NCI-H1417 (cell line): ENCODE results near the gene SSTR3.
"Not testable (repeated sequence)": the region's sequence is repeated elsewhere in the genome, so short reads cannot be mapped to it uniquely, and the experiment has no call there.

Experiments
- DNase-seq, 3 experiments: peaks; one replicate each; lab custom pipeline; 2025; lab: John Stamatoyannopoulos, UW

Gene SSTR3

DNA sequence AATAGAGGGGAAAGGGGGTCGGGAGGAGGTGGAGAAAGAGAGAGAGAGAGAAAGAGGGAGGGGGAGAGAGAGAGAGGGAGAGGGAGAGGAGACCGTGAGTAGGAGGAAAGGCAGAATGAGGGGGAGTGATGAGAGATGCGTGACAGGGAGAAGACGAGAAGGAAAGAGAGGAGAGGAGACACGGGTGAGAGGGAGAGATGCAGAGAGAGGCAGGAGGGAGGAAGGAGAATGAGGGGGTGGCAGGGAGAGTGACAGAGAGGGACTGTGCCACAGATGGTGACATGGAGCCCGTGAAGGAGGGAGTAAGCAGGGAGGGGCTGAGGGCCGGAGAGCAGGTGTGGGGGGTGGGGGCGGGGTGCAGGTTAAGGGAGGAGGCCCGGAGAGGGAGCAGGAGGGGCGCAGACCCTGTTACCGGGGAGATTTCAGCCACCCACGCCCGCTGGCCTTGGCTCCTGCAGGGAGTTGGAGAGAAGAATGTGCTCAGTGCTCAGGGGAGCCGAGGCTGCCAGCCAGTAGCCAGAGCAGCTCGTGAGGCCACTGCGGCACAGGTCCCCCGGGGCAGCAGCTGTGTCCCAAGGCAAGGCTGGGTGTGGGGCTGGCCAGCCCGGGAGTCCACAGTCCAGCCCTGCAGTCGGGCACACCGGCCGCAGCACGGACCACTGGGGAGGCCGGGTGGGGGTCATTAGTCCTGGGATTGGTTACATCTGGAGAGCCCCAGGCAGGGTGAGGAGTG, at the start of gene SSTR3:
Gene SSTR3 (minus strand): TSS at position 304 of the 733 bp plus-strand sequence. CDS start 4,674 bp downstream, outside the sequence.
- DNase-seq, result peak in 2 of 3 experiments; percentile 24 to 66

GRCh38 chr22:37260901-37261336, 48.6 kb upstream of the SSTR3 start:
- peak in 2 of 3 experiments; percentile 62 to 70 for DNase-seq

DNA sequence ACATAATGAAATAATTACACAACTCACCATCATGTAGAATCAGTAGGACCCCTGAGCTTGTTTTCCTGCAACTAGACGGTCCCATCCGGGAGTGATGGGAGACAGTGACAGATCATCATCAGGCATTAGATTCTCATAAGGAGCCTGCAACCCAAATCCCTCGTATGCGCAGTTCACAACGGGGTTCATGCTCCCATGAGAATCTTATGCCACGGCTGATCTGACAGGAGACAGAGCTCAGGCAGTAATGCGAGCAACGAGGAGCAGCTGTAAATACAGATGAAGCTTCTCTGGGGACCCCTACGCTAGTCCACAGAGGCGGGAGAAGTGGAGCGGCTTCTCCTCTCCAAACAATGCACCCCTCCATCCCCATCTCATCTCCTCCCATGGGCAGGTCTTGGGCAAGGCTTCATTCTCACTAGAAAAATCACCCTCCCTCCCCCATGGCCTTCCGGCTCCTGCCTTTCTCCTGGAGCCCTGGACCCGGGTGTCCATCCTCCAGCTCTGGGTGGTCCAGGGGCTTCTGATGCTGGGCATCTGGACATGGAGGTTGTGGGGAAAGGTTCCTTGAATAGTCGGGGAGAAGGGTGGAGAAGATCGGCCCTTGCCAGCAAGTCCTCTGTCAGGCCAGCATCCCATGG, 48.0 kb upstream of the SSTR3 start:
- DNase-seq, result peak in 2 of 3 experiments; percentile 42 to 62

GRCh38 chr22:37259540-37260029, 47.3 kb upstream of the SSTR3 start:
- DNase-seq, result peak in 2 of 3 experiments; percentile 15 to 48

DNA sequence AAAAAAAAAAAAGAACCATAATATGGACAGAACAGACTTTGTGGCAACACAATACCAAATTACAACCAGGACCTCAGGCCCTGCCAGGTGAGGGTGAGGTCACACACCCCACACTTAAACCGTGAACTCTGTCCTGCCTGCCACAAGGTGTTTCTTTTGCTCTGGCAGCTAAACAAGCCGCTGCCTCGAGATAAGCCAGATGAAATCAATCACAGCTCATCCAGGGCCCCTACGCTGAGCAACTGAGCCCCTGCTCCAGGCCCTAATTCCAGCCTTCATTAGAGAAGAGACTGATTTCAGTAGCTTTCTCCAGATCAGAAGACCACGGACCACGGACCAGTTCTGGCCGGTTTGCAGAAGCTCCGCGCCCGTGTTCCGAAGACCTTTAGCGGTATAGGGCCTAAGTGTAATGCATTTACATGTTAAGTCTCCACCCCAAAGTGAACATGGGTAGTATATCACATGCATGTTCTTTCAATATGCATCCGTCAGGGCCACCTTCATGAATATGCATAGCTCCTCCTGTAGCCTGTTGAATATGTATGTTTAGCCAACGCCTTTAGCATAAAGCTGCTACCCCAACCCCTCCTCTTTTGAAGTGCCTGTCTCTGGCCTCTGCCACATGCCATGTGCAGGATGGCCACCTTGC, 46.6 kb upstream of the SSTR3 start:
- peak in 1 of 3 experiments; percentile 13 for DNase-seq

- DNase-seq, result no peak
These were observed 45.9 kb upstream of the SSTR3 start for GRCh38 chr22:37258005-37258752.

- no peak for DNase-seq
These were observed 43.9 kb upstream of the SSTR3 start for GRCh38 chr22:37256075-37256726.

DNA sequence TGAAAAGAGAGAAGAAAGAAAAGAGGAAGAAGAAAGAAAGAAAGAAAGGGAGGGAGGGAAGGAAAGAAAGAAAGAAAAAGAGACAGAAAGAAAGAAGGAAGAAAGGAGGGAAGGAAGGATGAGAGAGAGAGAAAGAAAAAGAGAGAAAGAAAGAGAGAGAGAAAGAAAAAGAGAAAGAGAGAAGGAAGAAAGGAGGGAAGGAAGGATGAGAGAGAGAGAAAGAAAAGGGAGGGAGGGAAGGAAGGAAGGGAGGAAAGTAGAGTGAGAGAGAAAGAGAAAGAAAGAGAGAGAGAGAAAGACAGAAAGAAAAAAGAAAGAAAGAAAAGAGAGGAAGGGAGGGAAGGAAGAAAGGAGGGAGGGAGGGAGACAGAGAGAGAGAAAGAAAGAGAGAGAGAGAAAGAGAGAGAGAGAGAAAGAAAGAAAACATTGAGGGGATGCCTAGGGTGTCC, 43.3 kb upstream of the SSTR3 start:
- no peak for DNase-seq

- no peak for DNase-seq
These were observed 42.6 kb upstream of the SSTR3 start for GRCh38 chr22:37254867-37255233.

GRCh38 chr22:37254209-37254866, 42.1 kb upstream of the SSTR3 start:
- DNase-seq, result no peak

- no peak for DNase-seq
These were observed 40.9 kb upstream of the SSTR3 start for GRCh38 chr22:37253126-37253660.

DNA sequence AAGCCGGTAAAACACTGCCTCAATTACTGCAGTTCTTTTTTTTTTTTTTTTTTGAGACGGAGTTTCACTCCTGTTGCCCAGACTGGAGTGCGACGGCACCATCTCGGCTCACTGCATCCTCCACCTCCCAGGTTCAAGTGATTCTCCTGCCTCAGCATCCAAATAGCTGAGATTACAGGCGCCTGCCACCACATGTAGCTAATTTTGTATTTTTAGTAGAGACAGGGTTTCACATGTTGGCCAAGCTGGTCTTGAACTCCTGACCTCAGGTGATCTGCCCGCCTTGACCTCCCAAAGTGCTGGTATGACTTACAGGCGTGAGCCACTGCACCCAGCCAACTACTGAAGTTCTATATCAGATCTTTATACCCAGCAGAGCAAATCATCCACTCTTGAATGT, 39.6 kb upstream of the SSTR3 start:
- DNase-seq, result not testable (repeated sequence)

DNA sequence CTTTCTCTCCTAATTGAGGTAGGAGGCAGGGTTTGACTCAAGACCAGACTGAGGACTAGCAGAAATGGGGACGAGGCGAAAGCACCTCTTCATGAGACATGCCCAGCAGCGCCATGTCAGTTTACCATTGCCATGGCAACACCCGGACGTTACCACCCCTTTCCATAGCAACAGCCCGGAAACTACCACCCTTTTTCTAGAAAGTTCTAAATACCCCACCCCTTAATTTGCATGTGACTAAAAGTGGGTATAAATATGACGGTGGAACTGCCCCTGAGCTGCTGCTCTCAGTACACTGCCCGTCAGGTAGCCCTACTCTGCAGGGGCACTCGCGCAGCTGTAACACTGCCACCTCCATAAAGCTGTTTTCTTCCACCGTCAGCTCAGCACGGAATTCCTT, 37.7 kb upstream of the SSTR3 start:
- no peak for DNase-seq

DNA sequence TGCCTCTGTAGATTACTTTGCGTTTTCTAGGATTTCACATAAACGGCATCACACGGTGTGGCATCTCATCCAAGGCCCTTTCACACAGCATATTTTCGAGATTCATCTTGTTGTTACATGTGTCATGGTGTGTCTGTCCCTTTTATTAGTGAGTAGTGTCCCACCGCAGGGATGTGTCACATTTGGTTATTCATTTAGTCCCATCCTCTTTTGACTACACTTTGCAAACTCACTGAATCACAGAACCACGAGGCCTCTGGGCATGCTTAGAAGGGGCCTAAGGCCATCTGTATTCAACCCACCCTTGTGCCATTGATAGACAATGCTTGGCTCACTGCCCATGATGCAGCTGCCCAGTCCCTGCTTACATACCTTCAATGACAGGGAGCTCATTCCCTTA, 36.0 kb upstream of the SSTR3 start:
- DNase-seq, result no peak

GRCh38 chr22:37245740-37246139, 33.5 kb upstream of the SSTR3 start:
- no peak for DNase-seq

- DNase-seq, result no peak
These were observed 32.8 kb upstream of the SSTR3 start for GRCh38 chr22:37244922-37245722.

GRCh38 chr22:37244114-37244921, 32.0 kb upstream of the SSTR3 start, which contains the start of gene RAC2:
RAC2 (minus strand) TSS chr22:37244269; CDS start chr22:37244148, 121 bp downstream.
- peak; percentile 2 to 15 (median 8) for DNase-seq

GRCh38 chr22:37243402-37244113, 31.3 kb upstream of the SSTR3 start:
- no peak for DNase-seq
